ENCODE results near the gene LDLRAD4.

DNA sequence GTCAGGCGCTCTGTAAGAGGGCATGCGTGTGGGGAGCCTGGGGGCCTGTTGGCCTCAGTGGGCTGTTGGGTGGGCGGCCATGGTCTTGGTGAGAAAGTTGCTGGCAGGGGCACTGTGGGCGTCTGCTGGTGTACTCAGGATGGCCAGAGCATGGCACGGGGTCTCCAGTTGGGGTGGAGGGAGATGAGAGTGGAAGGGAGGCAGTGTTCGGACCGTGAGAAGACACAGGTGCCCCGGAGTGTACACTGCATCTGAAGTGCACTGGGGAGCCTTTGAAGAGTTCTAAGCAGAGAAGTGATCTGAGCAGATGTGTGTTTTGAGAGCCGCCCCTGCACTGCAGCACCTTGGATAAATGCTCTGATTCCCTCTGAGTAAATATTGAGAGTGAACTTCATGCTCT, 150.8 kb downstream of the LDLRAD4 start:
- TF ChIP-seq POLR2AphosphoS5 (IDR thresholded peaks at IDR 0.05; ENCODE audit: borderline replicate concordance, low read depth, low read length), result no peak
- TF ChIP-seq FOXP2 (optimal IDR thresholded peaks at IDR 0.05; ENCODE audit: control extremely low read depth, extremely low read length, insufficient read depth), result no peak
- TF ChIP-seq EZH2 (IDR thresholded peaks at IDR 0.05), result no peak

All from SK-N-MC (cell line).